OCI-LY3 (cell line): Measurements from ENCODE around the gene VPS45.

ENCODE experiments used
- EZH2phosphoT487 ChIP-seq: fragments of 200-600 bp; shearing (Covaris generic); IDR thresholded peaks from 2 replicates; pipeline ENCODE4 v1.6.1; 2018; ENCODE audit warnings: antibody characterized with exemption, mixed run types, low read depth
- TF ChIP-seq, protein P1 (sequence below): fragments of 200-600, 300-600 bp; sonication (generic); IDR thresholded peaks from 2 replicates; pipeline ENCODE4 v1.5.1; 2014; ENCODE audit warnings: antibody characterized with exemption, low read length, low read depth

DNA sequence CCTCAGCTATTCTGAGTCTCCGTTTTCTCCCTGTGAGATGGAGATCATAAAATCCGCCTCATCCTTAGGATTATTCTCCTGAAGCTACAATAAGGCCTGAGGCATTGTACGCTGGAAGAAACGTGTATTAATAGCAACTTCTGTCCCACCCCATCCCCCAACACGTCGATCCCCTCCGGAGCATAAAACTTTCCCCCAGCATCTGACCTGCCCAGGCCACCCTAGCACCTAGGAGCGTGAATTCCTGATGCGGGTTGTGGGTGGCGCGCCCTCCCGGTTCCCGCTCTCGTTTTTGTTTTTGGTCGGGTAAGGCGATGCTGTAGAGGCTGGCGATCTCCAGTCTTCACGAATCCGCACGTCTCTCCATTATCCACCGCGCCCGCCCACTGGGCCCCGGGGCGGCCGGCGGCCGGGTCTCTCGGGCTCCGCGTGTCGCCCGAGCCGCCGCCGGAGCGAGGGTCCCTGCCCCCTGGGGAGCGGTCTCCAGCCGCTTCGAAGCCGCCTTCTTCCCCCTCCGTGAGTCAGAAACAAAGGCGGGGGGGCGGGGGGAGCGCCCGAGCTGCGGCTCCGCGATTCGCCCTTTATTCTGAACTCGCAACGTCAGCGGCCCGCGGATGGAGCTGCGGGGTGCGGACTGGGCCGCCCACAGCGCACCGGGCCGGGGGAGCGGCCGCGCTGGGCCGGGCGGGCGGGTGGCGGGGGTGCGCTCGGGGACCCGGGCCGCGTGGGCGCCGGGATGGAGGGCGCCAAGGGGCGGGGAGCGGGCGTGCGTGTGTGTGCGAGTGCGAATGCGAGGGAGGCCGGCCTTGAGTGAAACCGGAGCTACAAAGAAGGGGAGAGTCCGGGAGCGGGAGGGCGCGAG, 81.9 kb downstream of the VPS45 start, which contains the start of gene PLEKHO1:
- no peak for TF ChIP-seq EZH2phosphoT487
- TF ChIP-seq, protein P1, sequence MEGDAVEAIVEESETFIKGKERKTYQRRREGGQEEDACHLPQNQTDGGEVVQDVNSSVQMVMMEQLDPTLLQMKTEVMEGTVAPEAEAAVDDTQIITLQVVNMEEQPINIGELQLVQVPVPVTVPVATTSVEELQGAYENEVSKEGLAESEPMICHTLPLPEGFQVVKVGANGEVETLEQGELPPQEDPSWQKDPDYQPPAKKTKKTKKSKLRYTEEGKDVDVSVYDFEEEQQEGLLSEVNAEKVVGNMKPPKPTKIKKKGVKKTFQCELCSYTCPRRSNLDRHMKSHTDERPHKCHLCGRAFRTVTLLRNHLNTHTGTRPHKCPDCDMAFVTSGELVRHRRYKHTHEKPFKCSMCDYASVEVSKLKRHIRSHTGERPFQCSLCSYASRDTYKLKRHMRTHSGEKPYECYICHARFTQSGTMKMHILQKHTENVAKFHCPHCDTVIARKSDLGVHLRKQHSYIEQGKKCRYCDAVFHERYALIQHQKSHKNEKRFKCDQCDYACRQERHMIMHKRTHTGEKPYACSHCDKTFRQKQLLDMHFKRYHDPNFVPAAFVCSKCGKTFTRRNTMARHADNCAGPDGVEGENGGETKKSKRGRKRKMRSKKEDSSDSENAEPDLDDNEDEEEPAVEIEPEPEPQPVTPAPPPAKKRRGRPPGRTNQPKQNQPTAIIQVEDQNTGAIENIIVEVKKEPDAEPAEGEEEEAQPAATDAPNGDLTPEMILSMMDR = no peak
